NT2/D1 (cell line): ENCODE measurements around the gene CLK2.

ENCODE experiments used
- SUZ12 ChIP-seq: IDR thresholded peaks from 2 replicates; pipeline ENCODE4 v1.6.1; 2011; ENCODE audit not compliant: insufficient read length, insufficient read depth; ENCODE audit errors: extremely low read depth
- YY1 ChIP-seq: IDR thresholded peaks from 2 replicates; pipeline ENCODE4 v1.6.1; 2011; ENCODE audit not compliant: insufficient read length, insufficient read depth
- ZNF274 ChIP-seq: IDR thresholded peaks from 2 replicates; pipeline ENCODE4 v1.6.1; 2011; ENCODE audit warnings: mild to moderate bottlenecking, low read depth, low read length

DNA sequence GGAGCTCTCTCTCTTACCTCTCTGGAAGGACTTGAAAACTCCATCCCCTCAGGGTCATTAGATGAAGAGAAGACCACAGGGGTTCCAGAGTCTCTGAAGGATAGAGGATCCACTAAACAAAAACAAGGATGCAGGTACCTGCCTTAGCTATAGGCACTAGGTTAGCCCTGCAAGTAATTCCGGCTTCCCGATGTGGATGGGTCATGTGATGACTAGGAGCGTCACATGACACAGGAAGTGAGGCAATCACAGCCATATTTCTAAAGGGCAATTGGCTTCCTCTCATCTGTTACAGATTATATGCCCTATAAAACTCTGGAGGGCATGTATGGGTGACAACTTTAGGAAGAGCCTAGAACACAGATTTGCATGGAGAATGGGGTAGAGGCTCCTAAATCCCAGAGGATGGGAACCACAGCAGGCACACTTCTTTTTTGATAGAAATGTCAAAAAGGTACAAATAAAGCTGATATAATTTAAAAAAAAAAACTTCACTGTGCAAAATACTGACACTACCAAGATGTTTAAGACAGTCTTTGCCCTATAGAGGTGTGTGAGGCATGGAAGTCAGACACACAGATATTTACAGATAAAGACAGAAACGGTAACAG is 32.1 kb downstream of the CLK2 start:
- TF ChIP-seq YY1 (peak; percentile 96), ZNF274 (no peak), SUZ12 (no peak)
